Measurements from ENCODE around the gene RNF213.

DNA sequence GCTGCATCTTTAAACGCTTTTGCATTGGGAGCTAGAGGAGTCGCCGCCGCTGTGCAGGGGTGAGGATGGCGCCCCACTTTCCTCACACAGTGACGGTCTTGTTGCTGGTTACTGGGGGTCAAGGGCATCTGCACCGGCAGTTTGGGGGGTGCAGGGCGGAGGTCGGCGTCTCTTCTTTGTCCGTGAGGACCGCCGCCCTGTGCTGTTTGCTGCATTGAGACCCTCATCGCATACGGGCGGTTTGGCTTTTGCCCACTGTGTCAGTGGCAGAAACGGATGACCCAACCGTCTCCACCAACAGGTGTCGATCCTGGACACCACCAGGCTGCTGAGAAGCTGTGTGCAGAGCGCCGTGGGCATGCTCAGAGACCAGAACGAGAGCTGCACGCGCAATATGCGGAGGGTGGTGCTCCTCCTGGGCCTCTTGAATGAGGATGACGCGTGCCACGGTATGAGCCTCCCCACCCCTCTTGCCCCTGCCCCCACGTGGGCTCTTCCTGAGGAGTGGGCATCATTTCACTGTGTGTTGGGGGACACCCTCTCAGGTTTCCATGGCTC, 93.1 kb downstream of the RNF213 start:
- TF ChIP-seq, protein P1, sequence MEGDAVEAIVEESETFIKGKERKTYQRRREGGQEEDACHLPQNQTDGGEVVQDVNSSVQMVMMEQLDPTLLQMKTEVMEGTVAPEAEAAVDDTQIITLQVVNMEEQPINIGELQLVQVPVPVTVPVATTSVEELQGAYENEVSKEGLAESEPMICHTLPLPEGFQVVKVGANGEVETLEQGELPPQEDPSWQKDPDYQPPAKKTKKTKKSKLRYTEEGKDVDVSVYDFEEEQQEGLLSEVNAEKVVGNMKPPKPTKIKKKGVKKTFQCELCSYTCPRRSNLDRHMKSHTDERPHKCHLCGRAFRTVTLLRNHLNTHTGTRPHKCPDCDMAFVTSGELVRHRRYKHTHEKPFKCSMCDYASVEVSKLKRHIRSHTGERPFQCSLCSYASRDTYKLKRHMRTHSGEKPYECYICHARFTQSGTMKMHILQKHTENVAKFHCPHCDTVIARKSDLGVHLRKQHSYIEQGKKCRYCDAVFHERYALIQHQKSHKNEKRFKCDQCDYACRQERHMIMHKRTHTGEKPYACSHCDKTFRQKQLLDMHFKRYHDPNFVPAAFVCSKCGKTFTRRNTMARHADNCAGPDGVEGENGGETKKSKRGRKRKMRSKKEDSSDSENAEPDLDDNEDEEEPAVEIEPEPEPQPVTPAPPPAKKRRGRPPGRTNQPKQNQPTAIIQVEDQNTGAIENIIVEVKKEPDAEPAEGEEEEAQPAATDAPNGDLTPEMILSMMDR (IDR thresholded peaks at IDR 0.05): no peak
- no peak for TF ChIP-seq POLR2A (IDR thresholded peaks at IDR 0.05)
